H9 (cell line): ENCODE data around the gene SLC7A5. TPM values are rescaled to one million over a fixed set of nuclear protein-coding genes. Genes with fewer than 3 reads are reported as not detected.
"Not testable (repeated sequence)": the region's sequence is repeated elsewhere in the genome, so short reads cannot be mapped to it uniquely, and the experiment has no call there.

Experiments
- DNase-seq: peaks from one replicate; pipeline ENCODE4 v3.0.0-alpha.2; 2017
- H2AFZ ChIP-seq: one replicate; pipeline ENCODE4 v1.6.1; 2013; ENCODE audit warnings: mild to moderate bottlenecking, low read length, control low read depth, moderate library complexity
- H2AK5ac ChIP-seq: 2 replicates; pipeline ENCODE4 v1.6.1; 2013; ENCODE audit warnings: low read length, control low read depth, mixed read lengths; ENCODE audit not compliant: insufficient read length
- H2BK120ac ChIP-seq: one replicate; pipeline ENCODE4 v1.6.1; 2013; ENCODE audit warnings: low read depth, mild to moderate bottlenecking, low read length, control low read depth, inconsistent platforms; ENCODE audit not compliant: poor library complexity, severe bottlenecking
- H2BK12ac ChIP-seq: 2 replicates; pipeline ENCODE4 v1.6.1; 2013; ENCODE audit warnings: low read length, control low read depth, mixed read lengths, low read depth; ENCODE audit not compliant: insufficient read length
- H2BK15ac ChIP-seq: 2 replicates; pipeline ENCODE4 v1.6.1; 2013; ENCODE audit warnings: low read depth, low read length, control low read depth
- H2BK20ac ChIP-seq: one replicate; pipeline ENCODE4 v1.6.1; 2013; ENCODE audit warnings: low read depth, mild to moderate bottlenecking, low read length, control low read depth, inconsistent platforms; ENCODE audit not compliant: poor library complexity, severe bottlenecking
- H2BK5ac ChIP-seq: 2 replicates; pipeline ENCODE4 v1.6.1; 2013; ENCODE audit warnings: low read length, control low read depth, mixed read lengths; ENCODE audit not compliant: insufficient read length
- H3K14ac ChIP-seq: 2 replicates; pipeline ENCODE4 v1.6.1; 2013; ENCODE audit warnings: low read length, control low read depth; ENCODE audit not compliant: insufficient read depth
- H3K18ac ChIP-seq: 2 replicates; pipeline ENCODE4 v1.6.1; 2013; ENCODE audit warnings: low read depth, mild to moderate bottlenecking, mixed read lengths, low read length, control low read depth; ENCODE audit not compliant: insufficient read length
- H3K23ac ChIP-seq: 2 replicates; pipeline ENCODE4 v1.6.1; 2013; ENCODE audit warnings: low read length, control low read depth, mixed read lengths, low read depth; ENCODE audit not compliant: insufficient read length
- H3K23me2 ChIP-seq: 2 replicates; pipeline ENCODE4 v1.6.1; 2013; ENCODE audit warnings: low read depth, mild to moderate bottlenecking, mixed read lengths, low read length, control low read depth; ENCODE audit not compliant: insufficient read length, poor library complexity, severe bottlenecking
- H3K27ac ChIP-seq: 2 replicates; pipeline ENCODE4 v1.5.1; 2013; ENCODE audit warnings: low read length, control low read depth, mixed read lengths, low read depth; ENCODE audit not compliant: insufficient read length
- H3K27me3 ChIP-seq: 2 replicates; pipeline ENCODE4 v1.6.1; 2013; ENCODE audit warnings: low read length, control low read depth, inconsistent platforms; ENCODE audit not compliant: insufficient read depth
- H3K4ac ChIP-seq: 2 replicates; pipeline ENCODE4 v1.6.1; 2013; ENCODE audit warnings: low read depth, mild to moderate bottlenecking, control low read depth, inconsistent platforms, low read length, moderate library complexity
- H3K4me1 ChIP-seq: 2 replicates; pipeline ENCODE4 v1.6.1; 2013; ENCODE audit warnings: low read length, control low read depth, inconsistent platforms; ENCODE audit not compliant: insufficient read depth
- H3K4me2 ChIP-seq: 2 replicates; pipeline ENCODE4 v1.6.1; 2013; ENCODE audit warnings: low read length, control low read depth, mixed read lengths; ENCODE audit not compliant: insufficient read length, insufficient read depth
- H3K56ac ChIP-seq: 2 replicates; pipeline ENCODE4 v1.6.1; 2013; ENCODE audit warnings: low read depth, mild to moderate bottlenecking, mixed read lengths, low read length, control low read depth; ENCODE audit not compliant: insufficient read length
- H3K79me1 ChIP-seq: 2 replicates; pipeline ENCODE4 v1.6.1; 2013; ENCODE audit warnings: low read depth, mild to moderate bottlenecking, moderate library complexity, low read length, control low read depth, inconsistent platforms; ENCODE audit not compliant: insufficient read depth, poor library complexity, severe bottlenecking
- H3K79me2 ChIP-seq: 2 replicates; pipeline ENCODE4 v1.6.1; 2013; ENCODE audit warnings: low read length, control low read depth, inconsistent platforms; ENCODE audit not compliant: insufficient read depth
- H3K9ac ChIP-seq: 2 replicates; pipeline ENCODE4 v1.6.1; 2013; ENCODE audit warnings: low read length, control low read depth, mixed read lengths; ENCODE audit not compliant: insufficient read length; ENCODE audit errors: extremely low read depth
- H3K9me3 ChIP-seq: one replicate; pipeline ENCODE4 v1.6.1; 2013; ENCODE audit warnings: low read depth, low read length, inconsistent platforms; ENCODE audit not compliant: control insufficient read depth
- H3T11ph ChIP-seq: one replicate; pipeline ENCODE4 v1.6.1; 2013; ENCODE audit warnings: mild to moderate bottlenecking, low read length, control low read depth, inconsistent platforms
- H4K20me1 ChIP-seq: one replicate; pipeline ENCODE4 v1.6.1; 2013; ENCODE audit not compliant: control insufficient read depth, insufficient read length, insufficient read depth
- H4K5ac ChIP-seq: 2 replicates; pipeline ENCODE4 v1.6.1; 2013; ENCODE audit warnings: low read depth, mild to moderate bottlenecking, mixed read lengths, low read length, control low read depth; ENCODE audit not compliant: insufficient read length
- H4K8ac ChIP-seq: replicated peaks from 2 replicates; pipeline ENCODE4 v1.6.1; 2013; ENCODE audit warnings: low read length, control low read depth, mixed read lengths, low read depth; ENCODE audit not compliant: insufficient read length
- H4K91ac ChIP-seq: 2 replicates; pipeline ENCODE4 v1.6.1; 2013; ENCODE audit warnings: low read depth, mild to moderate bottlenecking, moderate library complexity, mixed read lengths, low read length, control low read depth; ENCODE audit not compliant: insufficient read length
- H3K27ac Mint-ChIP-seq, 3 experiments: 2 replicates in 2 of 3; 3 replicates in 1 of 3; pipeline ENCODE4 v1.8.0; 2020 to 2021; ENCODE audit warnings: mixed read lengths in 3 of 3, mild to moderate bottlenecking in 1 of 3, moderate library complexity in 1 of 3
- H3K27me3 Mint-ChIP-seq: 2 replicates; pipeline ENCODE4 v1.8.0; 2021; ENCODE audit warnings: low read depth, mild to moderate bottlenecking, moderate library complexity, mixed read lengths
- H3K36me3 Mint-ChIP-seq, 3 experiments: 2 replicates in 2 of 3; 3 replicates in 1 of 3; pipeline ENCODE4 v1.8.0; 2020 to 2021; ENCODE audit warnings: low read depth in 3 of 3, mixed read lengths in 3 of 3; ENCODE audit not compliant: insufficient read depth in 1 of 3
- H3K4me1 Mint-ChIP-seq, 2 experiments: 2 replicates each; pipeline ENCODE4 v1.8.0; 2020; ENCODE audit warnings: mixed read lengths in 2 of 2
- H3K4me3 Mint-ChIP-seq, 2 experiments: 2 replicates in 1 of 2; 3 replicates in 1 of 2; pipeline ENCODE4 v1.8.0; 2020 to 2021; ENCODE audit warnings: mild to moderate bottlenecking in 2 of 2, mixed read lengths in 2 of 2, moderate library complexity in 1 of 2
- H3K9me3 Mint-ChIP-seq, 2 experiments: 2 replicates in 1 of 2; 3 replicates in 1 of 2; pipeline ENCODE4 v1.8.0; 2020; ENCODE audit warnings: mild to moderate bottlenecking in 2 of 2, mixed read lengths in 2 of 2, moderate library complexity in 1 of 2
- WGBS: extraction: QIAGEN DNeasy Blood & Tissue Kit; methylation state at CpG from one replicate; pipeline ENCODE4 v1.1.7; 2013; ENCODE audit warnings: missing lambda C conversion rate, low lambda C conversion rate, mixed read lengths; ENCODE audit not compliant: insufficient read length; ENCODE audit errors: extremely low coverage; 5-methylcytosine and 5-hydroxymethylcytosine counted together
- total RNA-seq: library from RNA; stranded (reverse); gene quantifications from 2 replicates; pipeline ENCODE4 v1.2.1, GENCODE V29; 2021
- TF ChIP-seq, protein P1 (sequence below): fragments of 200-600 bp; sonication (generic); conservative IDR thresholded peaks from 3 replicates; pipeline ENCODE4 v1.8.0; 2021; ENCODE audit warnings: antibody characterized with exemption, mild to moderate bottlenecking

Gene SLC7A5
- total RNA-seq, 1 experiment from 2014 or later, result 217 TPM

GRCh38 chr16:87789437-87790291 is 79.6 kb downstream of the SLC7A5 start:
- TF ChIP-seq, protein P1, sequence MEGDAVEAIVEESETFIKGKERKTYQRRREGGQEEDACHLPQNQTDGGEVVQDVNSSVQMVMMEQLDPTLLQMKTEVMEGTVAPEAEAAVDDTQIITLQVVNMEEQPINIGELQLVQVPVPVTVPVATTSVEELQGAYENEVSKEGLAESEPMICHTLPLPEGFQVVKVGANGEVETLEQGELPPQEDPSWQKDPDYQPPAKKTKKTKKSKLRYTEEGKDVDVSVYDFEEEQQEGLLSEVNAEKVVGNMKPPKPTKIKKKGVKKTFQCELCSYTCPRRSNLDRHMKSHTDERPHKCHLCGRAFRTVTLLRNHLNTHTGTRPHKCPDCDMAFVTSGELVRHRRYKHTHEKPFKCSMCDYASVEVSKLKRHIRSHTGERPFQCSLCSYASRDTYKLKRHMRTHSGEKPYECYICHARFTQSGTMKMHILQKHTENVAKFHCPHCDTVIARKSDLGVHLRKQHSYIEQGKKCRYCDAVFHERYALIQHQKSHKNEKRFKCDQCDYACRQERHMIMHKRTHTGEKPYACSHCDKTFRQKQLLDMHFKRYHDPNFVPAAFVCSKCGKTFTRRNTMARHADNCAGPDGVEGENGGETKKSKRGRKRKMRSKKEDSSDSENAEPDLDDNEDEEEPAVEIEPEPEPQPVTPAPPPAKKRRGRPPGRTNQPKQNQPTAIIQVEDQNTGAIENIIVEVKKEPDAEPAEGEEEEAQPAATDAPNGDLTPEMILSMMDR, result no peak
- H2AK5ac ChIP-seq, result no peak overlapping the region
- H3K79me2 ChIP-seq, result no peaks in the 10 kb centered on the region
- no peak overlapping the region for H3K18ac ChIP-seq
- no peak overlapping the region for H3K9ac ChIP-seq
- no peak overlapping the region for H3K27ac ChIP-seq
- no peak overlapping the region for H2BK15ac ChIP-seq
- Mint-ChIP-seq H3K4me1 (peaks cover 0 to 7% of the 10 kb centered on the region in 2 experiments; a peak in 2 of 4 replicates), H3K27ac (no peak overlapping the region), H3K4me3 (no peak overlapping the region), H3K36me3 (no peaks in the 10 kb centered on the region), H3K27me3 (peaks cover 4% of the 10 kb centered on the region), H3K9me3 (no peaks in the 10 kb centered on the region)
- H3K4me2 ChIP-seq, result no peak overlapping the region
- H3K4me1 ChIP-seq, result no peaks in the 10 kb centered on the region; the same call in 1 of the 2 replicates
- no peak overlapping the region for H2AFZ ChIP-seq
- H2BK5ac ChIP-seq, result no peak overlapping the region
- H3K79me1 ChIP-seq, result no peaks in the 10 kb centered on the region
- no peak overlapping the region for H2BK120ac ChIP-seq
- no peak overlapping the region for H2BK20ac ChIP-seq
- no CpG with 5 or more reads among the region's 20 CpGs for WGBS
- H3K27me3 ChIP-seq, result no peaks in the 10 kb centered on the region
- no peak overlapping the region for H3K4ac ChIP-seq
- H3K23me2 ChIP-seq, result no peaks in the 10 kb centered on the region
- H2BK12ac ChIP-seq, result no peak overlapping the region
- no peak for DNase-seq
- H3K9me3 ChIP-seq, result no peaks in the 10 kb centered on the region
- H4K8ac ChIP-seq, result no peak overlapping the region
- H4K20me1 ChIP-seq, result no peaks in the 10 kb centered on the region
- H4K5ac ChIP-seq, result no peak overlapping the region
- H4K91ac ChIP-seq, result no peak overlapping the region
- H3K56ac ChIP-seq, result no peak overlapping the region
- H3K14ac ChIP-seq, result no peak overlapping the region
- H3T11ph ChIP-seq, result no peak overlapping the region
- no peak overlapping the region for H3K23ac ChIP-seq

GRCh38 chr16:87788730-87789436 is 80.4 kb downstream of the SLC7A5 start:
- not testable (repeated sequence) for H3T11ph ChIP-seq, H2BK5ac ChIP-seq, H2BK120ac ChIP-seq, H3K9me3 Mint-ChIP-seq, H3K56ac ChIP-seq, H3K4me1 Mint-ChIP-seq, H3K23ac ChIP-seq, H3K79me2 ChIP-seq, H4K8ac ChIP-seq, H2AFZ ChIP-seq, H3K4me2 ChIP-seq, H3K27ac Mint-ChIP-seq, H3K4ac ChIP-seq, H3K27me3 Mint-ChIP-seq, H3K23me2 ChIP-seq, H2BK15ac ChIP-seq, H4K91ac ChIP-seq, H3K9ac ChIP-seq, H3K9me3 ChIP-seq, H2AK5ac ChIP-seq, H3K18ac ChIP-seq, H4K5ac ChIP-seq, H4K20me1 ChIP-seq, H3K27me3 ChIP-seq, H3K14ac ChIP-seq, H3K36me3 Mint-ChIP-seq, H3K79me1 ChIP-seq, H3K4me3 Mint-ChIP-seq, DNase-seq, H3K4me1 ChIP-seq, H2BK12ac ChIP-seq, H2BK20ac ChIP-seq, H3K27ac ChIP-seq
- no CpG with 5 or more reads among the region's 10 CpGs for WGBS
